HG02938 (cell line): Measurements from ENCODE around the gene MAPKAPK5.
"Not testable (repeated sequence)": the region's sequence is repeated elsewhere in the genome, so short reads cannot be mapped to it uniquely, and the experiment has no call there.

ENCODE experiments used
- ATAC-seq: cut with Tn5 transposase; IDR thresholded peaks from one replicate; pipeline ENCODE4 v1.9.1; 2021; ENCODE audit warnings: mild to moderate bottlenecking, moderate library complexity; ENCODE audit not compliant: unreplicated experiment

The MAPKAPK5 gene

GRCh38 chr12:111827907-111828306 lies 14.1 kb upstream of the MAPKAPK5 start:
- ATAC-seq: no peak

DNA sequence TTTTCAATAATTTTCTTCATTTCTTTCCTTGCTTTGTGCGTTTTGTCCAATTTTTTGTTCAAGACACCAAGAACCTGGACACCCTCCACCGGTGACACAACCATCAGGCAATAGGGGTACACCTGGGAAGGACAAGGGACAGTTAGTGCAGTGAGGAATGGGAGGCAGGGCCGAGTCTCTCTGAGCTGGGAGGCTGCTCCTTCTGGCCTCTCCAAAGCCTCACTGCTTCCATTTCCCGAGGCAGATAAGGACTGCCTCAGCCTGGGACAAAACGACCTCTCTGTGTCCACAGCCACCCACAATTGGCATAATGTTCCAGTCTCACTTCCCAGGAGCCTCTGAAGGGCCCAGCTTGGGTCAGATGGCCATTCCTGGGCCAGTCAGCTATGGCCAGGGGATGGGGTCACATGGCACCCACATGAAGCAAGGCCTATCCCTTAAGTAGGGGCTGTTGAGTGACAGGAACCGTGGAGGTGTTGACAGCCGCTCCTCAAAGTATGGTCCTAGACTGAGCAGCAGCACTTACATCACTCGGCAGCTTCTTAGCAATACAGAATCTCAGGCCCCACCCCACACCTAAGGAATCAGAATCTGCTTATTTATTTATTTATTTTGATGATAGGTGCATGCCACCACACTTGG lies 13.6 kb upstream of the MAPKAPK5 start:
- ATAC-seq: no peak

GRCh38 chr12:111829635-111830034 lies 12.4 kb upstream of the MAPKAPK5 start:
- ATAC-seq: not testable (repeated sequence)

DNA sequence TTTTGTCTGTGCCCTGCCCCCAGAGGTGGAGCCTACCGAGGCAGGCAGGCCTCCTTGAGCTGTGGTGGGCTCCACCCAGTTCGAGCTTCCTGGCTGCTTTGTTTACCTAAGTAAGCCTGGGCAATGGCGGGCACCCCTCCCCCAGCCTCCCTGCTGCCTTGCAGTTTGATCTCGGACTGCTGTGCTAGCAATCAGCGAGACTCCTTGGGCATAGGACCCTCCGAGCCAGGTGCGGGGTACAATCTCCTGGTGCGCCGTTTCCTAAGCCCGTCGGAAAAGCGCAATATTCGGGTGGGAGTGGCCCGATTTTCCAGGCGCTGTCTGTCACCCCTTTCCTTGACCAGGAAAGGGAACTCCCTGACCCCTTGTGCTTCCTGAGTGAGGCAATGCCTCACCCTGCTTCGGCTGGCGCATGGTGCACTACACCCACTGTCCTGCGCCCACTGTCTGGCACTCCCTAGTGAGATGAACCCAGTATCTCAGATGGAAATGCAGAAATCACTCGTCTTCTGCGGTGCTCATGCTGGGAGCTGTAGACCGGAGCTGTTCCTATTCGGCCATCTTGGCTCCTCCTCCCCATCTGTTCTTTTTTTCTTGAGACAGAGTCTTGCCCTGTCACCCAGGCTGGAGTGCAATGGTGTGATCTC lies 7.2 kb upstream of the MAPKAPK5 start:
- not testable (repeated sequence) for ATAC-seq

- not testable (repeated sequence) for ATAC-seq
These were observed 6.4 kb upstream of the MAPKAPK5 start for GRCh38 chr12:111835531-111836181.

GRCh38 chr12:111838353-111838752 lies 3.7 kb upstream of the MAPKAPK5 start:
- ATAC-seq: no peak

- no peak for ATAC-seq
These were observed 1.2 kb upstream of the MAPKAPK5 start for GRCh38 chr12:111840807-111841206.

DNA sequence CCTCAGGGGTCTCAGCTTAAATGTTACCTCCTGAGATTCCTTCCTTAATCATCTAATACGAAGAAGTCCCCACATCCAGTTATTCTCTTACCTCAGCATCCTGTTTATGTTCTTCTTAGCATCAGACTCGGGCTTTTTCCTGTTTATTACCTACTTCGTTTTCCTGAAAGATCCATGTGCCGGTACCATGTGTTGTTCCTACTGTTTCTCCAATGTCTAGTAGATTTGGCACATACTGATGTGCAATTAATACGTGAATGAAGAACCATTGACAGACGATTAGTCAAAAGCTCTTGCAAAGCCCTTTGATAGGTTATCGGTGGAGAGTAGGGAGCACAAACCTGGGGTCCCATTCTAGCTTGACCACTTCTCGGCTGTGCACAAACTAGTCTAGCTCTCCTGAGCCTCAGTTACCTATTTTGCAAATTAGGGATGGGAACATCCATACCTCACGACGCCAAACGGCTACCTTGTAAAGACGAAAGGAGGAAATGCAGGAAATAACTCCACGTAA lies 735 bp upstream of the MAPKAPK5 start:
- ATAC-seq: peak; percentile 3

- ATAC-seq: peak; percentile 20
These were observed 748 bp downstream of the MAPKAPK5 start for GRCh38 chr12:111842556-111843396.

DNA sequence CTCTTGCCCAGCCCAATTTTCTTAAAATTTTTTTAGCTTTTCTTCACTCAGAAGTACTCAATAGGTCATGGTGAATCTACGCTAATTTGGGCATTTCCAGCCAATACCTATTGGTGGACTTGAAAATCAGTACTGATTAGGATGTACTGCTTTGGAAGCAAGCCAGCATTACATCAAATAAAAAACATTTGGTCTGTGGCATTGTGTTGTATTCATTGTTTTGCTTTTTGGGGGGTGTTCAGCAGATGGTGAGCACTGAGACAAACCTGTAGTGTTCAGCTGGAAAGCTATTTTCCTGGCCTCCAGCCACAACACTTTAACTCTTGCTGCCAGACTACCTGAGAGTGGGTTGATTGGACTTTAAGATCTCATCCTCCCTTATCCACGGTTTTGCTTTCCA lies 4.0 kb downstream of the MAPKAPK5 start:
- no peak for ATAC-seq

DNA sequence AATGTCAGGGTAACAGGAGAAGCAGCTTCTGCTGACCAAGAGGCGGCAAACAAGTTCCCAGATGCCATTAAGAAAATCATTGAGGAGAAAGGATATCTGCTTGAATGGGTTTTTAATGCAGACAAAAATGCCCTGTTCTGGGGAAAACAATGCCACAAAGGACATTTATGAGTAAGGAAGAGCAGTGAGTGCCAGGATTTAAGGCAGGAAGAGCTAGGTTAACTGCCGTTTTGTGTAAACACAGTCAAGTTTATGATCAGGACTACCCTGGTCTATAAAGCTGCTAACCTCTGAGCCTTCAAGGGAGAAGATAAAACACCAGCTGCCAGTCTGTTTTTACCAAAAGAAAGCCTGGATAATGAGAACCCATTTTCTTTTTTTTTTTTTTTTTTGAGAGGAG lies 8.5 kb downstream of the MAPKAPK5 start:
- no peak for ATAC-seq

GRCh38 chr12:111858186-111858585 lies 16.2 kb downstream of the MAPKAPK5 start:
- no peak for ATAC-seq

- ATAC-seq: no peak
These were observed 16.8 kb downstream of the MAPKAPK5 start for GRCh38 chr12:111858778-111859177.

- no peak for ATAC-seq
These were observed 22.9 kb downstream of the MAPKAPK5 start for GRCh38 chr12:111864913-111865312.

DNA sequence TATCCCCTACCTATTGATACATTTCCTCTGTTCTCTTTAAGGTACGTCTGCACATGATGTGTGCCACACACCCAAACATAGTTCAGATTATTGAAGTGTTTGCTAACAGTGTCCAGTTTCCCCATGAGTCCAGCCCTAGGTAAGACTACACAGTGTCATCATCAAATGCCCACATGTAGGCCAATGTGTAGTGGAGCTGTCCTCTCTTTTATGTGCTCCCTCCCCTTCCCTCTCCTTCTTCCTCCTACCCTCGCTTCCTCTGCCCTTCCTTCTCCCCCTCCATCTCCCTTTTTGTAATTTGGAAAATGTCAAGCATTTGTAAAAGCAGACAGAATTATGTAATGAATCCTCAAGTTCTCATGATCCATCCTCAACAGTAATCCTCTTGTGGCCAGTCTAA lies 25.5 kb downstream of the MAPKAPK5 start:
- no peak for ATAC-seq

DNA sequence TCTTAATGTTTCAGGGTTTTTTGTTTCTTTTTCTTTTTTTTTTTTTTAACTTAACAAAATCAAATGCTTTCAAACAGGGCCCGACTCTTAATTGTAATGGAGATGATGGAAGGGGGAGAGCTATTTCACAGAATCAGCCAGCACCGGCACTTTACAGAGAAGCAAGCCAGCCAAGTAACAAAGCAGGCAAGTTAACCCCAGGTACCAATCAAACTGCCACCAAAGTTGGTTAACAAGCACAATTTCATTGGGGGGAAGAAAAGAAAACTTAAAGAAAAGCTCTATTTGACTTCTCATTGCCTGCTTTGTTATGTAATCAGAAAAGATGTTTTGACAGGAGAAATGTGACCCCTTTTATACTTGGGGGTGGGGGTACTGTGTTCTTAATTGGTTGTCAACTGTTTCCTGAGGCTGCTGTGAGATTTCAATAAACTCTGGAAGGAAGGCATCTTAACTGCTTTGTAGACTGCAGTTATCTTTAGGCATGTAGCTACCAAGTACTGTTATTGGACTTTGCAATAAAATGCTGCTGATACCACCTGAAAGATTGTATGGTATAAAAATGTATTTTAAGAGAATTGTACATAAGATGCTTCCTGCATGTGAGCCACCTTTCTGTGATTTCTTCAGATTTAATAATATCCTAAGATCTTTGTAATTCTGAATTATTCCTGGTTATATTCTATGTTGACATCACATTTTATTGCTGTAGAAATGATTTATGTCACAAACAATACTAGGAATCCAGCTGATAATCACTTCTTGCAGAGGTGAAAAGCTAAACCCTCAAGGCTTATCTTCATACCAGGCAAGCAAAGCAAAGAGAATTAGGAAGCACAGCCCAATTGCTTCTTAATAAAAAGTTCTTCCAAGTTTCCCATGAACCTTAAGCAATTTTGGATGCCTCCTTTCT lies 26.9 kb downstream of the MAPKAPK5 start:
- ATAC-seq: no peak

DNA sequence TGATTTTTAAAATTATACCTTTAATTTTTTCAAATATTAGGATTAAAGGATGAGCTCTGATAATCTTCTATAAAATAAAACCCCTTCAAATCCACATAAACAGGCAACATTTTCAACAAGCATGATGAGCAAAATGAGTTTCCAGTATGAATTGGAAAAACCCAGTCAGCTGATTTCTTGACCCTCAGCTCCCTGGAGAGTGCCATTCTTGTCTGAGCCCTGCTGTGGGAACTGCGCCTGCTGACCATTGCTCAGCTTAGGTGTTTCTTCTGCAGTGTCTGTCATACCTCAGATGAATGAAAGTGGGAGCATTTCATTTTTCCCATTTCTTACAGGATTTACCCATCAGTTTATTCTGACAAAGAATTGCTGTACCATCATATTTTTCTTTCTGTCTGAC lies 27.6 kb downstream of the MAPKAPK5 start:
- no peak for ATAC-seq

DNA sequence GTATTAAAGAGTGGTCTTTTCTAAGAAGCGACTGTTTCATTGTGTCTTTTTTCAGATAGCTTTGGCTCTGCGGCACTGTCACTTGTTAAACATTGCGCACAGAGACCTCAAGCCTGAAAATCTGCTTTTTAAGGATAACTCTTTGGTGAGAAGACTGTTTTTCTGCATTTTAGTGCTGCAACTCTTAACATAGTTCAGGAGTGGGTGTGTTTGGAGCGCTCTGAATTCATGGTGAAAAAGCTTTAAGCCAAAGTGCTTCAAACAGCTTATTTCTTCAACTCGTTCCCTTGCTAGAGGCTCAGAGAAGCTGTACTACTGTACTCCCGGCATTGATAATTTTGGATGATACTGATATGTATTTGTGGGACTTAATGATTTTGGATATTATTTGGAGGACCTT lies 28.2 kb downstream of the MAPKAPK5 start:
- no peak for ATAC-seq

DNA sequence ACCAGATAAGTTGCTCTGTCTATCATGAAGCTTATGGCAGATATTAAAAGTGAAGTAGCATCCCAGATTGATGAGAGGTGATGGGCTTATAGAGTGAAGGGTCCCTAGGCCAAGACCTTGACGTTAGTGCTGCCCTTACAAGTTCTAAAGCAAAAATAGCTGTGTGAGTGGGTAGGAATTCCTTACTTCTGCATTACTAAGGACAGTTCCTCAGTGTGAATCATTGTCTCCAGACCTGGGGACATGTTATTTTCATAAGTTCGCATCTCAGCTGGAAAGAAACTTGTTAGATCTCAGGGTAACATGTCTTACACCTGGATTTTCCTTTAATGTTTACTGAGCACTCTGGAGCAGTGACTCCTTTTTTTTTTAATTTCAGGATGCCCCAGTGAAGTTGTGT lies 28.7 kb downstream of the MAPKAPK5 start:
- ATAC-seq: no peak

GRCh38 chr12:111873113-111873512 lies 31.1 kb downstream of the MAPKAPK5 start:
- ATAC-seq: no peak
